Loucy (cell line): ENCODE data around the gene MPC1.

Experiments
- H2AFZ ChIP-seq: fragments of 200-600 bp; sonication (generic); 2 replicates; pipeline ENCODE4 v1.6.0; 2016; ENCODE audit warnings: antibody characterized with exemption, mild to moderate bottlenecking, low read length, moderate library complexity
- H3F3A ChIP-seq: fragments of 200-600 bp; 2 replicates; pipeline ENCODE4 v1.6.0; 2016; ENCODE audit warnings: antibody characterized with exemption, low read depth, mild to moderate bottlenecking
- H3K27me3 ChIP-seq: fragments of 200-600 bp; sonication (generic); 2 replicates; pipeline ENCODE4 v1.6.1; 2014; ENCODE audit warnings: low read length, mild to moderate bottlenecking; ENCODE audit not compliant: insufficient read depth, poor library complexity, severe bottlenecking
- H3K36me3 ChIP-seq: fragments of 200-600 bp; sonication (generic); 2 replicates; pipeline ENCODE4 v1.6.1; 2016; ENCODE audit warnings: low read length; ENCODE audit not compliant: insufficient read depth
- H3K4me1 ChIP-seq: fragments of 200-600 bp; sonication (generic); 2 replicates; pipeline ENCODE4 v1.5.1; 2014; ENCODE audit warnings: low read length, mild to moderate bottlenecking; ENCODE audit not compliant: insufficient read depth, poor library complexity, severe bottlenecking
- H3K4me2 ChIP-seq: fragments of 200-600 bp; sonication (generic); 2 replicates; pipeline ENCODE4 v1.6.0; 2014; ENCODE audit warnings: antibody characterized with exemption, low read length, low read depth, mild to moderate bottlenecking; ENCODE audit not compliant: poor library complexity, severe bottlenecking
- H3K4me3 ChIP-seq: fragments of 200-600 bp; sonication (generic); 2 replicates; pipeline ENCODE4 v1.5.1; 2014; ENCODE audit warnings: low read length, mild to moderate bottlenecking, mixed read lengths; ENCODE audit not compliant: poor library complexity, severe bottlenecking
- H3K79me2 ChIP-seq: fragments of 200-600 bp; sonication (generic); 2 replicates; pipeline ENCODE4 v1.6.1; 2014; ENCODE audit warnings: low read length; ENCODE audit not compliant: insufficient read depth
- H3K9ac ChIP-seq: fragments of 200-600 bp; sonication (generic); 2 replicates; pipeline ENCODE4 v1.6.0; 2014; ENCODE audit warnings: mild to moderate bottlenecking, low read depth, low read length, moderate library complexity; ENCODE audit not compliant: poor library complexity, severe bottlenecking
- H3K9me2 ChIP-seq: fragments of 200-600 bp; sonication (generic); replicated peaks from 2 replicates; pipeline ENCODE4 v1.6.1; 2016; ENCODE audit warnings: low read depth, low read length, mixed read lengths
- H3K9me3 ChIP-seq: fragments of 200-600 bp; sonication (generic); 2 replicates; pipeline ENCODE4 v1.6.1; 2014; ENCODE audit warnings: mild to moderate bottlenecking, antibody characterized with exemption, low read length, low read depth; ENCODE audit not compliant: insufficient read depth
- H4K20me1 ChIP-seq: fragments of 200-600 bp; sonication (generic); 2 replicates; pipeline ENCODE4 v1.6.0; 2014; ENCODE audit warnings: antibody characterized with exemption, low read length, mild to moderate bottlenecking; ENCODE audit not compliant: insufficient read depth, poor library complexity, severe bottlenecking
- EZH2phosphoT487 ChIP-seq: fragments of 200-600 bp; IDR thresholded peaks from 2 replicates; pipeline ENCODE4 v1.6.1; 2018; ENCODE audit warnings: antibody characterized with exemption, mild to moderate bottlenecking, moderate library complexity, borderline replicate concordance
- TF ChIP-seq, protein P1 (sequence below): fragments of 200-600 bp; sonication (generic); conservative IDR thresholded peaks from 2 replicates; pipeline ENCODE4 v1.5.1; 2014; ENCODE audit warnings: mild to moderate bottlenecking, antibody characterized with exemption, low read length

The MPC1 gene

DNA sequence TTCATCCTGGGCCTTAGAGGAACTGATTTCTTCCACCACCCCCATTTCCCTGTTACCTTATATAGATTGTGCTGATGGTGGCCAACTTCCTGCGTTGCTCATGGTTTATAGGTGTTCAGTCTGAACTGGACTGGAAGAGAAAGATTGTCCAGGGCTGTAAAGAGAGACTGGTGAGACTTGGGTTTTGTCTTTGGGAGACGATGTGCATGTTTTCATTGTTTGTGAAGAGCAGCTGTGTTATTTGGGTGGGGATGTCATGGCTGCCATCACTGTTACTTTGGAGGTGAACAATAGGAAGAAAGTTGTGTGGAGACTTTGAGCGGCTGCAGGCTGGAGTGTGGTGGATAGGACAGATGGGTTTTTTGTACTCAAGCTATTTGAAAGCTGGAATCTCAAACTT, 15.6 kb upstream of the MPC1 start:
- Histone ChIP-seq H3K79me2 (no peaks in the 10 kb centered on the region), H3K9me2 (no peaks in the 10 kb centered on the region), H2AFZ (no peak overlapping the region), H3K4me2 (no peak overlapping the region), H3F3A (no peaks in the 10 kb centered on the region), H3K4me3 (no peak overlapping the region), H3K9ac (no peak overlapping the region), H3K27me3 (no peaks in the 10 kb centered on the region), H3K9me3 (no peaks in the 10 kb centered on the region), H3K36me3 (no peaks in the 10 kb centered on the region), H3K4me1 (peaks cover 4% of the 10 kb centered on the region), H4K20me1 (no peaks in the 10 kb centered on the region)
- TF ChIP-seq, protein P1, sequence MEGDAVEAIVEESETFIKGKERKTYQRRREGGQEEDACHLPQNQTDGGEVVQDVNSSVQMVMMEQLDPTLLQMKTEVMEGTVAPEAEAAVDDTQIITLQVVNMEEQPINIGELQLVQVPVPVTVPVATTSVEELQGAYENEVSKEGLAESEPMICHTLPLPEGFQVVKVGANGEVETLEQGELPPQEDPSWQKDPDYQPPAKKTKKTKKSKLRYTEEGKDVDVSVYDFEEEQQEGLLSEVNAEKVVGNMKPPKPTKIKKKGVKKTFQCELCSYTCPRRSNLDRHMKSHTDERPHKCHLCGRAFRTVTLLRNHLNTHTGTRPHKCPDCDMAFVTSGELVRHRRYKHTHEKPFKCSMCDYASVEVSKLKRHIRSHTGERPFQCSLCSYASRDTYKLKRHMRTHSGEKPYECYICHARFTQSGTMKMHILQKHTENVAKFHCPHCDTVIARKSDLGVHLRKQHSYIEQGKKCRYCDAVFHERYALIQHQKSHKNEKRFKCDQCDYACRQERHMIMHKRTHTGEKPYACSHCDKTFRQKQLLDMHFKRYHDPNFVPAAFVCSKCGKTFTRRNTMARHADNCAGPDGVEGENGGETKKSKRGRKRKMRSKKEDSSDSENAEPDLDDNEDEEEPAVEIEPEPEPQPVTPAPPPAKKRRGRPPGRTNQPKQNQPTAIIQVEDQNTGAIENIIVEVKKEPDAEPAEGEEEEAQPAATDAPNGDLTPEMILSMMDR, result no peak
- no peak for TF ChIP-seq EZH2phosphoT487

DNA sequence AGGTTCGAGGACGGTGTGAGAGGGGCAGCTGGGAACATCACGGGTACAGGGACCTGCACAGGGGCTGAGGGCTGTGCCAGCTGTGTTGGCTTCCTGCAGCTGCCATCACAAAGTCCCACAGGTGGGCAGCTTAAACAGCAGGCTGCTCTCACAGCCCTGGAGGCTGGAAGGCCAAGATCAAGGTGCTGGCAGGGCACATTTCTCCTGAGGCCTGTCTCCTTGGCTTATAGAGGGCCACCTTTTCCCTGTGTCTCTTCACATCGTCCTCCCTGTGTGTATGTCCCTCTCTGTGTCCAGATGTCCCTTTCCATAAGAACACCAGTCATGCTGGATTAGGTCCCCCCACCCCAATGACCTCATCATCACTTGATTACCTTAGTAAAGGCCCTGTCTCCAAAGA, 15.1 kb upstream of the MPC1 start:
- H3K9me3 ChIP-seq, result no peaks in the 10 kb centered on the region
- H3K79me2 ChIP-seq, result no peaks in the 10 kb centered on the region
- H3K36me3 ChIP-seq, result no peaks in the 10 kb centered on the region
- H3K4me1 ChIP-seq, result peaks cover 4% of the 10 kb centered on the region
- H2AFZ ChIP-seq, result no peak overlapping the region
- H3F3A ChIP-seq, result no peaks in the 10 kb centered on the region
- H3K9me2 ChIP-seq, result no peaks in the 10 kb centered on the region
- TF ChIP-seq, protein P1, result no peak
- no peaks in the 10 kb centered on the region for H3K27me3 ChIP-seq
- H3K9ac ChIP-seq, result no peak overlapping the region
- H4K20me1 ChIP-seq, result no peaks in the 10 kb centered on the region
- H3K4me3 ChIP-seq, result no peak overlapping the region
- H3K4me2 ChIP-seq, result no peak overlapping the region

DNA sequence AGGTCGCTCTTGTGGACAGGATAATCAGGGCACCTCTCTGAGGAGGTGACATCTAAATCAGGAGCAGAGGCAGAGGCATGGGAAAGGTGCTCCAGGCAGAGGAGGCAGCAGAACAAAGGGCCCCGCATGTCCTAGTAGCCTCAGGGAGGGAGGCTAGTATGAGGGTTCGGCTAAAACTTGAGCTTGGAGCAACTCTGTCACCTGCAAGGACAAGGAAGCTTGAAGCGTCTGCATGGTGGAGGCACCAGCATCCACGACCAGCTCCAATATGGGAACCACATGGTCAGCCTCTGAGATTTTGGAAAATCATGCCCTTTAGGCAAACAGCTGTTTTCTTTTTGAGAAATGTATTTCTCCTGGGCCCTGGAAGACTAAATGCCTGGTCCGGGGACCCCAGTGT, 13.0 kb upstream of the MPC1 start:
- Histone ChIP-seq H2AFZ (no peak overlapping the region), H3K79me2 (no peaks in the 10 kb centered on the region), H3K27me3 (no peaks in the 10 kb centered on the region), H3K36me3 (no peaks in the 10 kb centered on the region), H3K4me2 (no peak overlapping the region), H3K4me1 (no peaks in the 10 kb centered on the region), H4K20me1 (no peaks in the 10 kb centered on the region), H3K4me3 (no peak overlapping the region), H3F3A (no peaks in the 10 kb centered on the region), H3K9ac (no peak overlapping the region), H3K9me2 (no peaks in the 10 kb centered on the region), H3K9me3 (no peaks in the 10 kb centered on the region)
- TF ChIP-seq EZH2phosphoT487, result no peak
- TF ChIP-seq, protein P1, result no peak
